Activated CD8-positive, alpha-beta memory T cell treated with anti-CD3 and anti-CD28 coated beads, Interleukin-2, amount 50 U/mL, for 1 hour (primary cell): ENCODE data around the gene KRTAP4-8.
"Not testable (repeated sequence)": the region's sequence is repeated elsewhere in the genome, so short reads cannot be mapped to it uniquely, and the experiment has no call there.

Experiments used
- DNase-seq: peaks from one replicate; pipeline ENCODE4 v3.0.0-alpha.2; 2020; ENCODE audit errors: extremely low read depth

Gene KRTAP4-8

DNA sequence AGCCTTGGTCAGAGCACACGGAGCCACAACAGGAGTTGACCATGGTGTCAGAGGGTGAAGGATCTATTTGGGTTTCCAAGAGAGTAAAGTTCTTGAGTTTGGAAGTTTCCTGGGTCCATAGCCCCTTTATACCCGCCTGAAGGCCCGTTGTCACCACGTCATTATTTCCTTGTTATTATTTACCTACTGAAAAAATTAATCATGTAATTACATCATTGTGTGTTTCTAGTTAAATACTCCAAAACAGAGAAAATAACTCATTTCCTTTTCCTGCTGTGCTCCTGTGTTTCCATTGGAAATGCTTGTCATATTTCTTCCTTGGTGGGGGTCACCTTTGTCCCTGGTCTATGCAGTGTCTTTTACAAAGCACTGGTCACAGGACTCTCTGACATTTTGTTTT lies at the start of gene KRTAP4-8:
Gene KRTAP4-8 (minus strand): TSS at position 101 of the 400 bp plus-strand sequence. CDS start 58 bp downstream, at position 43.
- no peak for DNase-seq

DNA sequence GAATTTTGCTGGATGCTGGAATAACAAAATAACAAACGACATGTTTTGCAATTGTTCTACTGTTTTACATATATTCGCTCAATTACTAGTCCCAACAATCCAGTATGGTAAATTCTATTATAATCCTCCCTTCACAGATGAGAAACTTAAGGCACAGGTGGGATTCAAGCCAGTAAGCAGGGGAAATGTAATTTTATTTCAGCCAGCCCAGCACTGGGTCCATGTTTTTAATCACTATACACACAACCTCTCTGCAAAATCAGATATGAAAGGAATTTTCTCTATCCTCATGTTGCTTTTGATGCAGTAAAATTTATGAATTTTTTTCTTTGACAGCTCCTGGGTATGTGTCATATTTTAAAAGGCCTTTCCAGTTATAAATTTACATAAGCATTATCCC lies 47.3 kb upstream of the KRTAP4-8 start:
- DNase-seq = no peak

GRCh38 chr17:41144846-41145245 lies 46.9 kb upstream of the KRTAP4-8 start:
- DNase-seq = no peak

DNA sequence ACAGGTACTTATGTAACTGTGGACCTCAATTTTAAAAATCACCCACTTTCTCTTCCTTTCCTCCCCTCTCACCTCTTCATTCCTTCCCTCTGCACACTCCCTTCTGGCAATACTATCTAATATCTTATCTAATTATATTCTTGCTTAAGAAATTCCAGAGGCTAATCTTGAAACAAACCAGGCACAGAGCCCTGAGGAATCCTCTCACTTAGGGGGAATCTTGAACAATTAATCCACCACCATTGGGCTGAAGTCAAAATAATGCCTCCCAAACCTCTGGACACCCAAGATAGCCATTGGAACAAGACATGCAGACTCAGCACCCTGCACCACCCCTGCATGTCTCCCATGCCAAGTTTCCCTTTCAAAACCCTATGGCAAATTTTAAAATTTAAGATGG lies 43.4 kb upstream of the KRTAP4-8 start:
- DNase-seq = no peak

- DNase-seq = no peak
Measured at GRCh38 chr17:41140360-41141131, 42.6 kb upstream of the KRTAP4-8 start, which contains the start of gene KRTAP4-6. Gene KRTAP4-6 (minus strand): TSS chr17:41140544. CDS start chr17:41140487, 57 bp downstream.

GRCh38 chr17:41139865-41140264 lies 41.9 kb upstream of the KRTAP4-8 start:
- not testable (repeated sequence) for DNase-seq

DNA sequence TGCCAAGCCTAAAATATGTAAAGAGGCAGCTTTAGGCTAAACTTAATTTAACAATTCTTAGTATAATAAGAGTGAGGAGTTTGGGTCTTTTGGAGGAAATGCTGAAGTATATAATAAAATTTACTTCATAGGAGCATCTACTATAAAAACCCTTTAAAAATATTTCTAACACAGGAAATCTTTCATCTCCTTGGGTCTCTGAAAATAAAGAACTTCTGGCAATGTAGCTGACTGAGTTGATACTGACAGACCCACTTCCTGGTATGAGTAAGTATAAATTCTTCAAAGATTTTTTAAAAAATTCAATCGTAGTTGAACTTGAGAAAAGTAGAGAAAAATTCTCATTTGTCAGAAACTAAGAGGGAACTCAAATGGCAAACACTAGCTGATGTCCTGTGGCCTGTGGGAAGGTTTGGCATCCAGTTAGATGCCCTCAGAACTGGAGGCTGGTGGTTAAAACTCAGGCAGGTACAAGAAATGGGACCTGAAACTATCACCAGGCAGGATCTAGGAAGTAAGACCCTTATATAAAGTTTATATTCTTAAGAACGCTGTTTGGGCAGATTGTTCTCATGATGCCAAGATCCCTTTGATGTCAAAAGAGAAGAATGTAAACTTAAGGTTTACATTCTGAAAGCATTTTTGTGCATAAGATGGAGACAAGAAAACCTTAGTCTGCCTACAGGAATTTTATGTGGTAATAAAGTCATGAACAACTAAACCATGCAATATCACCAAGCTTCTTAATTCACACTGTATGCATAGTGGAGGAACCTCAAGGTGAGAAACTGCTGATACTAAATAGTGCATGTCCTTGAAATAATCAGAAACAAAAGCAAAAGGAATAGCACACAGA lies 36.2 kb upstream of the KRTAP4-8 start:
- no peak for DNase-seq

GRCh38 chr17:41131979-41132378 lies 34.0 kb upstream of the KRTAP4-8 start:
- DNase-seq = no peak

- no peak for DNase-seq
Measured at GRCh38 chr17:41127371-41127770, 29.4 kb upstream of the KRTAP4-8 start.

DNA sequence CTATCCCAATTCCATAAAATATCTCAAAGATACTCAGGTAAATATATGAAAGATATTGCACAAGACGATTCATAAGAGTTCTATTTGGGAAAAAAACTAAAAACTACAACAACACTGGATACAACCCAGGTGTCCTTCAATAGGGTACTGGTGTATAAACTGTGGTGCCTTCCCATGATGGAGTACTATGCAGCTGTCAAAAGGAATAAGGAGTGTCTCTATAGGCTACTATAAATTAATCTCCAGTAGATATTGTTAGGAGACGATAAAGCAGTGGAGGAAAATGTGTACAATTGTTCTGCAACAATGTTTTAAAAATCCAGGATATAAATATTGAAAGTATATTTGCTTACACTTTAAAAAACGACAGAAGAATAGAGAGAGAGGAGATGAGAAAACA lies 28.5 kb upstream of the KRTAP4-8 start:
- no peak for DNase-seq

- DNase-seq = no peak
Measured at GRCh38 chr17:41125064-41125463, 27.1 kb upstream of the KRTAP4-8 start.

DNA sequence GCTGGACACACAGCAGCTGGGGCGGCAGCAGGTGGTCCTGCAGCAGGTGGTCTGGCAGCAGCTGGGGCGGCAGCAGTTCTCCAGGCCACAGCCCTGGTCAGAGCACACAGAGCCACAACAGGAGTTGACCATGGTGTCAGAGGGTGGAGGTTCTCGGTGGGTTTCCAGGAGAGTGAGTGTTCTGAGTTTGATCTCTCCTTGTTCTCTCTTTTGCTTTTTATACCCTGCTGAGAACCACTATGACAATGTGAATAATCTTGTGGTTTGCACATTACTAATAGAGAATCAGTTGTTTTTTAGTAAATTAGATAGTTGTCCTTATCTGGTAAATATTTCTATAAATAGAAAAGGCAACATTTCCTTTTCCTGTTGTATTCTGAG lies 26.0 kb upstream of the KRTAP4-8 start, which contains the start of gene KRTAP4-12:
Gene KRTAP4-12 (minus strand): TSS at position 192 of the 381 bp plus-strand sequence. CDS start 60 bp downstream, at position 132.
- DNase-seq = not testable (repeated sequence)

GRCh38 chr17:41123292-41123990 lies 25.5 kb upstream of the KRTAP4-8 start:
- DNase-seq = not testable (repeated sequence)

- DNase-seq = no peak
Measured at GRCh38 chr17:41121742-41122141, 23.8 kb upstream of the KRTAP4-8 start.

- not testable (repeated sequence) for DNase-seq
Measured at GRCh38 chr17:41119696-41120690, 22.1 kb upstream of the KRTAP4-8 start.

DNA sequence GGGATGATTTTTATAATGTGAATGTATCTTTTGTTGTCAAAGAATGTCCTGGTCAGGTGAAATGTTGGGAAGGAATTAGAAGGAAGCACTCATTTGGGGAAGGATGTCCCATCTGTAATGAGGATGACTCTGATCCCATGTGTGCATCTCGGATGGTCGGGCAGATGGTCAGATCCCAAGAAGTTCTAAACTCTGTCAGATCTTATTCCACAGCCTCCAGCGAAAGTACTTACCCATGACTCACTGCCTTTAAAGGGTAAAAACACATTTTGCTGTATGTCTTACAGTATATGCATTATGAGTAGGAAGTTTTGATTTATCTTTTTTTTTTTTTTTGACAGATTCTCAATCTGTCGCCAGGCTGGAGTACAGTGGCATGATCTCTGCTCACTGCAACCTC lies 20.8 kb upstream of the KRTAP4-8 start:
- no peak for DNase-seq

GRCh38 chr17:41117846-41118386 lies 20.0 kb upstream of the KRTAP4-8 start, which contains the start of gene KRTAP4-11:
Gene KRTAP4-11 (minus strand): TSS chr17:41118373. CDS start chr17:41118315, 58 bp downstream.
- not testable (repeated sequence) for DNase-seq

DNA sequence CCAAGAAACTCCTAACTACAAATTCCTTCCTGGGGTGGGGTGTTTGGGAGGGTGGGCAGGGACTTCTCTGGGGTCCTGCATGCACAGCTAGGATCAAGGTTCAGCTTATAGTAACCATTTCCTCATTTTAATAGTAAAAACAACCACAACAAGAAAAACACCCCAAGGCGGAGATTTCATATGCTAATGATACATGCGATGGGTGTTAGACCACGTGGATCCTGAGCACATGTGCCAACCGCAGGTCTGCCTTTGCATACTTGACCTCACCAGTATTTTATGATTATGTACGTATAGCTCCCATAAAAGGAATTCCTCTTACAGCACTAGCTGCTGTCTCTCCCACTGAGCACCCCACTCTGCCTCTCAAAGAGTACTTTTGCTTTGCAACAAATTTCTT lies 18.4 kb upstream of the KRTAP4-8 start:
- no peak for DNase-seq

- no peak for DNase-seq
Measured at GRCh38 chr17:41111151-41111885, 13.4 kb upstream of the KRTAP4-8 start.
